ENCODE results near the gene GEMIN7. TPM values are rescaled to one million over a fixed set of nuclear protein-coding genes. Genes with fewer than 3 reads are reported as not detected.

GEMIN7 gene
- total and polyA plus RNA-seq, 8 donors, result 18.9 to 25.4 (median 21.5) TPM

- peak; percentile 85 for ATAC-seq
- peaks cover 41 to 60% of the 10 kb centered on the region in 2 donors for H3K4me1 ChIP-seq
- peak in 1 of 4 donors; percentile 88 for DNase-seq
- H3K9me3 ChIP-seq, result no peaks in the 10 kb centered on the region
- TF ChIP-seq CTCF (IDR thresholded peaks at IDR 0.05), result no peak
- no peaks in the 10 kb centered on the region for H3K27me3 ChIP-seq
- peak overlapping the region in 1 of 2 donors; percentile 33 for H3K27ac ChIP-seq
- no peaks in the 10 kb centered on the region for H3K36me3 ChIP-seq
- intact Hi-C loops (cut with DNase I), result no loop called here
- H3K4me3 ChIP-seq, result no peak overlapping the region
Measured at GRCh38 chr19:45097776-45098520, 18.9 kb downstream of the GEMIN7 start.

- Histone ChIP-seq H3K36me3 (no peaks in the 10 kb centered on the region), H3K27me3 (no peaks in the 10 kb centered on the region), H3K4me1 (peaks cover 38 to 64% of the 10 kb centered on the region in 2 donors), H3K4me3 (no peak overlapping the region), H3K27ac (no peak overlapping the region), H3K9me3 (no peaks in the 10 kb centered on the region)
- DNase-seq (no peak), ATAC-seq (peak; percentile 23)
- intact Hi-C loops (cut with DNase I), result no loop called here
- no peak for TF ChIP-seq CTCF (IDR thresholded peaks at IDR 0.05)
Measured at GRCh38 chr19:45098521-45099466, 19.7 kb downstream of the GEMIN7 start.

GRCh38 chr19:45099467-45100191 is 20.6 kb downstream of the GEMIN7 start:
- DNase-seq (no peak), ATAC-seq (no peak)
- H3K4me1 ChIP-seq, result peaks cover 30 to 64% of the 10 kb centered on the region in 2 donors
- no peaks in the 10 kb centered on the region for H3K36me3 ChIP-seq
- H3K27ac ChIP-seq, result no peak overlapping the region
- no peaks in the 10 kb centered on the region for H3K9me3 ChIP-seq
- no peak for TF ChIP-seq CTCF (IDR thresholded peaks at IDR 0.05)
- no peak overlapping the region for H3K4me3 ChIP-seq
- intact Hi-C loops (cut with DNase I), result no loop called here
- no peaks in the 10 kb centered on the region for H3K27me3 ChIP-seq

GRCh38 chr19:45100201-45100600 is 21.1 kb downstream of the GEMIN7 start:
- TF ChIP-seq CTCF (IDR thresholded peaks at IDR 0.05), result no peak
- no peaks in the 10 kb centered on the region for H3K9me3 ChIP-seq
- H3K4me3 ChIP-seq, result no peak overlapping the region
- no peaks in the 10 kb centered on the region for H3K27me3 ChIP-seq
- intact Hi-C loops (cut with DNase I), result no loop called here
- ATAC-seq (no peak), DNase-seq (no peak)
- no peak overlapping the region for H3K27ac ChIP-seq
- peaks cover 24 to 61% of the 10 kb centered on the region in 2 donors for H3K4me1 ChIP-seq
- H3K36me3 ChIP-seq, result no peaks in the 10 kb centered on the region

Measured in left lung (tissue), 10 donors.